SU-DHL-6 (cell line): ENCODE results near the gene CDK13.

Experiments
- H2AFZ ChIP-seq: fragments of 200-600 bp; sonication (generic); 2 replicates; pipeline ENCODE4 v1.6.1; 2014; ENCODE audit warnings: low read depth, mild to moderate bottlenecking, moderate library complexity, mixed read lengths, antibody characterized with exemption, low read length; ENCODE audit not compliant: severe bottlenecking
- H3F3A ChIP-seq: fragments of 200-600 bp; shearing (Covaris generic); 2 replicates; pipeline ENCODE4 v1.6.0; 2016; ENCODE audit warnings: antibody characterized with exemption, mild to moderate bottlenecking; ENCODE audit not compliant: insufficient read depth
- H3K27ac ChIP-seq: fragments of 200-600 bp; sonication (generic); 2 replicates; pipeline ENCODE4 v1.5.1; 2016; ENCODE audit warnings: low read depth, mild to moderate bottlenecking, low read length, moderate library complexity, mixed read lengths
- H3K27me3 ChIP-seq: fragments of 200-600 bp; sonication (generic), shearing (Covaris generic); 2 replicates; pipeline ENCODE4 v1.6.0; 2014; ENCODE audit warnings: mild to moderate bottlenecking, low read length
- H3K36me3 ChIP-seq: fragments of 200-600 bp; sonication (generic); 2 replicates; pipeline ENCODE4 v1.6.1; 2014; ENCODE audit warnings: mild to moderate bottlenecking, low read length, mixed read lengths
- H3K4me2 ChIP-seq: fragments of 300-600, 200-600 bp; shearing (Covaris generic), sonication (generic); 2 replicates; pipeline ENCODE4 v1.6.0; 2014; ENCODE audit warnings: low read length, low read depth, mild to moderate bottlenecking; ENCODE audit not compliant: poor library complexity, severe bottlenecking
- H3K4me3 ChIP-seq: fragments of 200-600 bp; sonication (generic); 2 replicates; pipeline ENCODE4 v1.5.1; 2014; ENCODE audit warnings: antibody characterized with exemption, low read length, mild to moderate bottlenecking, mixed read lengths; ENCODE audit not compliant: insufficient read depth, poor library complexity, severe bottlenecking
- H3K79me2 ChIP-seq: fragments of 200-600 bp; sonication (generic); 2 replicates; pipeline ENCODE4 v1.6.1; 2014; ENCODE audit warnings: mild to moderate bottlenecking, low read length, moderate library complexity; ENCODE audit not compliant: insufficient read depth
- H3K9ac ChIP-seq: fragments of 200-600 bp; sonication (generic); 2 replicates; pipeline ENCODE4 v1.7.0; 2014; ENCODE audit warnings: mild to moderate bottlenecking, low read length
- H3K9me2 ChIP-seq: fragments of 200-600 bp; sonication (generic); replicated peaks from 2 replicates; pipeline ENCODE4 v1.6.1; 2014; ENCODE audit warnings: low read length; ENCODE audit not compliant: insufficient read depth
- H3K9me3 ChIP-seq: fragments of 200-600 bp; sonication (generic); 2 replicates; pipeline ENCODE4 v1.6.1; 2014; ENCODE audit warnings: low read length, mixed read lengths; ENCODE audit not compliant: insufficient read depth
- H4K20me1 ChIP-seq: fragments of 200-600 bp; sonication (generic); 2 replicates; pipeline ENCODE4 v1.6.1; 2014; ENCODE audit warnings: low read depth, mild to moderate bottlenecking, antibody characterized with exemption, low read length, moderate library complexity, mixed read lengths
- CTCF ChIP-seq: fragments of 200-600 bp; sonication (generic); IDR thresholded peaks from one replicate; pipeline ENCODE4 v1.5.1; 2017; ENCODE audit warnings: antibody characterized with exemption, mild to moderate bottlenecking, low read length, moderate library complexity; ENCODE audit not compliant: insufficient read depth, poor library complexity, severe bottlenecking
- EZH2phosphoT487 ChIP-seq: fragments of 200-600 bp; sonication (generic), shearing (Covaris generic); conservative IDR thresholded peaks from 2 replicates; pipeline ENCODE4 v1.6.1; 2018; ENCODE audit warnings: mild to moderate bottlenecking, antibody characterized with exemption, low read length, moderate library complexity, mixed read lengths

The CDK13 gene

DNA sequence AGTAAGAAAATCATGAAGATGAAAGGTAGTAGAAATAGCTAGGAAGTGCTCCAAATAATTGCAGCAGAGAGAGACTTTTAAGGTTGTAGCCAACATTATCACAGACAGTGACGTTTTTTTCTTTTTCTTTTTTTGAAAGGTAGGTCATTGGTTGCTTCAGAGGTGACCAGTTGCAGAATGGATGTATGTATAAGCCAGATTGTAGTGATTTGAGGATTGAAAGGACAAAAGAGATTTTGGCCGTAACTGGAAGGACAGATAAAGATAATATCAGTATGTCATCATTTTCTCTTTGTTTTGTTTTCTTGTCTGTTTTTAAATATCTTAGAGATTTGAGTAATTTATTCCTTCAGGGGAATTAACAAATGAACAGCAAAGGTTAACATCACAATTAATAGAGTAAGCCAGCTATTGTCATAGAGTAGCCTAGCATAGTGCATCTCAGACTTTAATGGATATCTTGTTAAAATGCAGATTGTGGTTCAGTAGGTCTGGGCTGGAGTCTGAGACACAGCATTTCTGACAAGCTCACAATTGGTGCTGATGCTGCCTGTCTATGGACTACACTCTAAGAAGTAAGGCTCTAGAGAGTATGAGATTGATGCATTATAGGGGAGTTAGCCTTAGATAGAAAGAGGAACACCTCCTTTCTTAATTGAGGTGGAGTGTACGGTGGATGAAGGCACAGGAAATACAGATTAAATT, 28.3 kb downstream of the CDK13 start:
- Histone ChIP-seq H3K9me2 (no peaks in the 10 kb centered on the region), H2AFZ (no peak overlapping the region), H3K4me2 (peak overlapping the region; percentile 11), H3K27ac (no peak overlapping the region), H3K27me3 (no peaks in the 10 kb centered on the region), H3K9ac (no peak overlapping the region), H3F3A (0 out of 2 replicates have a peak, but pooled peaks cover 5% of the 10 kb centered on the region), H3K36me3 (no peaks in the 10 kb centered on the region), H3K9me3 (no peaks in the 10 kb centered on the region), H4K20me1 (peaks cover 24% of the 10 kb centered on the region), H3K4me3 (no peak overlapping the region), H3K79me2 (peaks cover 88% of the 10 kb centered on the region)
- TF ChIP-seq CTCF (no peak), EZH2phosphoT487 (no peak)

DNA sequence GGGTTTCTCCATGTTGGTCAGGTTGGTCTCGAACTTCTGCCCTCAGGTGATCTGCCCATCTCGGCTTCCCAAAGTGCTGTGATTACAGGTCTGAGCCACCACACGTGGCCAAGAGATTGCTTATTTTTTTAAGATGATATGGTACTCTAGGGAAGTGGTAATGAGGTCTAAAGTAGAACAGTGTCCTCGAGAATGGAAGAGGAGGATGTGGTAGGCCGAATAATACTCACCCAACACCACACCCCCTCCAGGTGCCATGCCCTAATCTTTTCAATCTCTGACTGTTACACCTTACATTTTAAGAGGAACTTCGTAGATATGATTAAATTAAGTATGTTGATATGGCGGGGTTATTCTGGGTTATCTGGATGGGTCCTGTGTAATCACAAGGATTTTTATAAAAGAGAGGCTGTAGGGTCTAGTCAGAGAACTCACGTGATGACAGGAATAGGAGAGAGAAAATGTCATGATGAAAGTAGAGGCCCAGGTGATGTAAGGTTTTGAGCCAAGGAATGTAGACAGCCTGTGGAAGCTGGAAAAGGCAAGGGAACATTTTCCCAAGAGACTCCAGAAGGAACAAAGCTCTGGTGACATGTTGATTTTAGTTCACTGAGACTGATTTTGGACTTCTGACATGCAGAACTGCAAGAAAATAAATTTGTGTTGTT, 29.5 kb downstream of the CDK13 start:
- Histone ChIP-seq H3K79me2 (peaks cover 88% of the 10 kb centered on the region), H3K27ac (no peak overlapping the region)

DNA sequence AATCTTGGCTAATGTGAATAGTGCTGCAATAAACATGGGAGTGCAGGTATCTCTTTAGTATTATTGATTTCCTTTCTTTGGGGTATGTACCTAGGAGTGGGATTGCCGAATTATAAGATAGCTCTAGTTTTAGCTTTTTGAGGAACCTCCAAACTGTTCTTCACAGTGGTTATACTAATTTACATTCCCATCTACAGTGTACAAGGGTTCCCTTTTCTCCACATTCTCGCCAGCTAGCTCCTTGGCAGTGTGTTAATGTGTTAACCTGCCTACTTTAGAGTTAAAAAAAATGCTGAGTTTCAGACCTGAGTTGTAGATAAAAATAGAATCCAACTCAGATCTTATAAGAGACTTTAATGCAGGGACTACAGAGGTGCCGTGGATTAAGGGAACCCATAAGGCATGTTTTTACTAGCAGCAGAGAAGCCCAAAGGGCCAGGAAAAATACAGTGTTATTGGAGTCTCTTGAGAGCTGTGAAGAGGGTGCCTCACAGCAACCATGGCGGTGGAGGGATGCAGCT, 35.4 kb downstream of the CDK13 start:
- peaks cover 77% of the 10 kb centered on the region for H3K79me2 ChIP-seq
- H3F3A ChIP-seq = 0 out of 2 replicates have a peak, but pooled peaks cover 4% of the 10 kb centered on the region
- no peak overlapping the region for H3K4me2 ChIP-seq
- H3K36me3 ChIP-seq = peaks cover 16% of the 10 kb centered on the region; the same call in 1 of the 2 replicates
- no peaks in the 10 kb centered on the region for H3K27me3 ChIP-seq
- no peaks in the 10 kb centered on the region for H3K9me2 ChIP-seq
- TF ChIP-seq EZH2phosphoT487 (no peak), CTCF (no peak)
- no peak overlapping the region for H2AFZ ChIP-seq
- H3K27ac ChIP-seq = no peak overlapping the region
- no peak overlapping the region for H3K9ac ChIP-seq
- peaks cover 17% of the 10 kb centered on the region for H4K20me1 ChIP-seq
- no peak overlapping the region for H3K4me3 ChIP-seq
- no peaks in the 10 kb centered on the region for H3K9me3 ChIP-seq

More for the DNA sequence above, 29.5 kb downstream of the CDK13 start:
- Histone ChIP-seq H3K27me3 (no peaks in the 10 kb centered on the region), H2AFZ (no peak overlapping the region), H3K9me2 (no peaks in the 10 kb centered on the region), H3K4me2 (no peak overlapping the region), H3K9me3 (no peaks in the 10 kb centered on the region), H3K9ac (no peak overlapping the region), H3K4me3 (no peak overlapping the region), H4K20me1 (peaks cover 22% of the 10 kb centered on the region; the same call in 1 of the 2 replicates), H3K36me3 (no peaks in the 10 kb centered on the region), H3F3A (0 out of 2 replicates have a peak, but pooled peaks cover 5% of the 10 kb centered on the region)
- TF ChIP-seq EZH2phosphoT487 (no peak), CTCF (no peak)
